PFSK-1 (cell line): ENCODE measurements around the gene GPR160. TPM values are rescaled to one million over a fixed set of nuclear protein-coding genes. Genes with fewer than 3 reads are reported as not detected.

Experiments
- FOXP2 ChIP-seq: optimal IDR thresholded peaks from 2 replicates; pipeline ENCODE3; 2011; ENCODE audit warnings: borderline replicate concordance, control low read depth, inconsistent platforms; ENCODE audit not compliant: insufficient read depth; ENCODE audit errors: extremely low read length, extremely low read depth
- POLR2AphosphoS5 ChIP-seq: IDR thresholded peaks from 2 replicates; pipeline ENCODE4 v1.6.1; 2012; ENCODE audit warnings: low read depth, mild to moderate bottlenecking, control low read depth, low read length, moderate library complexity
- REST ChIP-seq, 2 experiments: IDR thresholded peaks; 2 replicates each; pipeline versions ENCODE4 v1.6.1 to v1.8.0; 2011 to 2012; ENCODE audit warnings: low read depth in 2 of 2, low read length in 2 of 2, control low read depth in 1 of 2, inconsistent platforms in 1 of 2, mild to moderate bottlenecking in 1 of 2, moderate library complexity in 1 of 2; ENCODE audit not compliant: insufficient read depth in 1 of 2
- SIN3A ChIP-seq: IDR thresholded peaks from 2 replicates; pipeline ENCODE4 v1.6.1; 2012; ENCODE audit warnings: mild to moderate bottlenecking, low read length, moderate library complexity, borderline replicate concordance; ENCODE audit not compliant: insufficient read depth
- TAF1 ChIP-seq: IDR thresholded peaks from 2 replicates; pipeline ENCODE4 v1.6.1; 2012; ENCODE audit warnings: low read length, control low read depth, borderline replicate concordance; ENCODE audit not compliant: insufficient read depth
- polyA plus RNA-seq: library from polyadenylated mRNA; unstranded; fragments of >200 nt; gene quantifications from one replicate; pipeline ENCODE4 v1.2.1, GENCODE V29; 2012; ENCODE audit warnings: low read depth, missing spikeins; ENCODE audit not compliant: insufficient read length

The GPR160 gene
- polyA plus RNA-seq, result 1.3 TPM

- TF ChIP-seq TAF1, result no peak
- TF ChIP-seq FOXP2, result no peak
- TF ChIP-seq SIN3A, result no peak
- no peak for TF ChIP-seq POLR2AphosphoS5
- no peak for TF ChIP-seq REST (IDR thresholded peaks at IDR 0.05; ENCODE audit: insufficient read depth in 1 of 2, low read depth in 2 of 2, low read length in 2 of 2)
Measured at GRCh38 chr3:170037463-170038433, at the start of gene GPR160. Gene GPR160 (plus strand): TSS chr3:170037995. CDS start chr3:170083973, 45,978 bp downstream.

GRCh38 chr3:169990431-169990830, 47.4 kb upstream of the GPR160 start:
- TF ChIP-seq REST (IDR thresholded peaks at IDR 0.05; ENCODE audit: insufficient read depth in 1 of 2, low read depth in 2 of 2, low read length in 2 of 2) (no peak), SIN3A (no peak), FOXP2 (no peak), TAF1 (no peak), POLR2AphosphoS5 (no peak)

GRCh38 chr3:169992156-169992555, 45.6 kb upstream of the GPR160 start:
- TF ChIP-seq REST (IDR thresholded peaks at IDR 0.05; ENCODE audit: insufficient read depth in 1 of 2, low read depth in 2 of 2, low read length in 2 of 2) (no peak), POLR2AphosphoS5 (no peak), SIN3A (no peak), TAF1 (no peak), FOXP2 (no peak)

- TF ChIP-seq TAF1, result no peak
- no peak for TF ChIP-seq FOXP2
- no peak for TF ChIP-seq SIN3A
- TF ChIP-seq REST (IDR thresholded peaks at IDR 0.05; ENCODE audit: insufficient read depth in 1 of 2, low read depth in 2 of 2, low read length in 2 of 2), result no peak
- TF ChIP-seq POLR2AphosphoS5, result no peak
Measured at GRCh38 chr3:169992781-169993180, 45.0 kb upstream of the GPR160 start.
